H9 (cell line): ENCODE results near the gene MALRD1. TPM values are rescaled to one million over a fixed set of nuclear protein-coding genes. Genes with fewer than 3 reads are reported as not detected.

Experiments used
- DNase-seq: peaks from one replicate; pipeline ENCODE4 v3.0.0-alpha.2; 2017
- H2AFZ ChIP-seq: one replicate; pipeline ENCODE4 v1.6.1; 2013; ENCODE audit warnings: mild to moderate bottlenecking, low read length, control low read depth, moderate library complexity
- H2AK5ac ChIP-seq: 2 replicates; pipeline ENCODE4 v1.6.1; 2013; ENCODE audit warnings: low read length, control low read depth, mixed read lengths; ENCODE audit not compliant: insufficient read length
- H2BK120ac ChIP-seq: one replicate; pipeline ENCODE4 v1.6.1; 2013; ENCODE audit warnings: low read depth, mild to moderate bottlenecking, low read length, control low read depth, inconsistent platforms; ENCODE audit not compliant: poor library complexity, severe bottlenecking
- H2BK12ac ChIP-seq: 2 replicates; pipeline ENCODE4 v1.6.1; 2013; ENCODE audit warnings: low read length, control low read depth, mixed read lengths, low read depth; ENCODE audit not compliant: insufficient read length
- H2BK15ac ChIP-seq: 2 replicates; pipeline ENCODE4 v1.6.1; 2013; ENCODE audit warnings: low read depth, low read length, control low read depth
- H2BK20ac ChIP-seq: one replicate; pipeline ENCODE4 v1.6.1; 2013; ENCODE audit warnings: low read depth, mild to moderate bottlenecking, low read length, control low read depth, inconsistent platforms; ENCODE audit not compliant: poor library complexity, severe bottlenecking
- H2BK5ac ChIP-seq: 2 replicates; pipeline ENCODE4 v1.6.1; 2013; ENCODE audit warnings: low read length, control low read depth, mixed read lengths; ENCODE audit not compliant: insufficient read length
- H3K14ac ChIP-seq: 2 replicates; pipeline ENCODE4 v1.6.1; 2013; ENCODE audit warnings: low read length, control low read depth; ENCODE audit not compliant: insufficient read depth
- H3K18ac ChIP-seq: 2 replicates; pipeline ENCODE4 v1.6.1; 2013; ENCODE audit warnings: low read depth, mild to moderate bottlenecking, mixed read lengths, low read length, control low read depth; ENCODE audit not compliant: insufficient read length
- H3K23ac ChIP-seq: 2 replicates; pipeline ENCODE4 v1.6.1; 2013; ENCODE audit warnings: low read length, control low read depth, mixed read lengths, low read depth; ENCODE audit not compliant: insufficient read length
- H3K23me2 ChIP-seq: 2 replicates; pipeline ENCODE4 v1.6.1; 2013; ENCODE audit warnings: low read depth, mild to moderate bottlenecking, mixed read lengths, low read length, control low read depth; ENCODE audit not compliant: insufficient read length, poor library complexity, severe bottlenecking
- H3K27ac ChIP-seq: 2 replicates; pipeline ENCODE4 v1.5.1; 2013; ENCODE audit warnings: low read length, control low read depth, mixed read lengths, low read depth; ENCODE audit not compliant: insufficient read length
- H3K27me3 ChIP-seq: 2 replicates; pipeline ENCODE4 v1.6.1; 2013; ENCODE audit warnings: low read length, control low read depth, inconsistent platforms; ENCODE audit not compliant: insufficient read depth
- H3K4ac ChIP-seq: 2 replicates; pipeline ENCODE4 v1.6.1; 2013; ENCODE audit warnings: low read depth, mild to moderate bottlenecking, control low read depth, inconsistent platforms, low read length, moderate library complexity
- H3K4me1 ChIP-seq: 2 replicates; pipeline ENCODE4 v1.6.1; 2013; ENCODE audit warnings: low read length, control low read depth, inconsistent platforms; ENCODE audit not compliant: insufficient read depth
- H3K4me2 ChIP-seq: 2 replicates; pipeline ENCODE4 v1.6.1; 2013; ENCODE audit warnings: low read length, control low read depth, mixed read lengths; ENCODE audit not compliant: insufficient read length, insufficient read depth
- H3K56ac ChIP-seq: 2 replicates; pipeline ENCODE4 v1.6.1; 2013; ENCODE audit warnings: low read depth, mild to moderate bottlenecking, mixed read lengths, low read length, control low read depth; ENCODE audit not compliant: insufficient read length
- H3K79me1 ChIP-seq: 2 replicates; pipeline ENCODE4 v1.6.1; 2013; ENCODE audit warnings: low read depth, mild to moderate bottlenecking, moderate library complexity, low read length, control low read depth, inconsistent platforms; ENCODE audit not compliant: insufficient read depth, poor library complexity, severe bottlenecking
- H3K79me2 ChIP-seq: 2 replicates; pipeline ENCODE4 v1.6.1; 2013; ENCODE audit warnings: low read length, control low read depth, inconsistent platforms; ENCODE audit not compliant: insufficient read depth
- H3K9ac ChIP-seq: 2 replicates; pipeline ENCODE4 v1.6.1; 2013; ENCODE audit warnings: low read length, control low read depth, mixed read lengths; ENCODE audit not compliant: insufficient read length; ENCODE audit errors: extremely low read depth
- H3K9me3 ChIP-seq: one replicate; pipeline ENCODE4 v1.6.1; 2013; ENCODE audit warnings: low read depth, low read length, inconsistent platforms; ENCODE audit not compliant: control insufficient read depth
- H3T11ph ChIP-seq: one replicate; pipeline ENCODE4 v1.6.1; 2013; ENCODE audit warnings: mild to moderate bottlenecking, low read length, control low read depth, inconsistent platforms
- H4K20me1 ChIP-seq: one replicate; pipeline ENCODE4 v1.6.1; 2013; ENCODE audit not compliant: control insufficient read depth, insufficient read length, insufficient read depth
- H4K5ac ChIP-seq: 2 replicates; pipeline ENCODE4 v1.6.1; 2013; ENCODE audit warnings: low read depth, mild to moderate bottlenecking, mixed read lengths, low read length, control low read depth; ENCODE audit not compliant: insufficient read length
- H4K8ac ChIP-seq: replicated peaks from 2 replicates; pipeline ENCODE4 v1.6.1; 2013; ENCODE audit warnings: low read length, control low read depth, mixed read lengths, low read depth; ENCODE audit not compliant: insufficient read length
- H4K91ac ChIP-seq: 2 replicates; pipeline ENCODE4 v1.6.1; 2013; ENCODE audit warnings: low read depth, mild to moderate bottlenecking, moderate library complexity, mixed read lengths, low read length, control low read depth; ENCODE audit not compliant: insufficient read length
- H3K27ac Mint-ChIP-seq, 3 experiments: 2 replicates in 2 of 3; 3 replicates in 1 of 3; pipeline ENCODE4 v1.8.0; 2020 to 2021; ENCODE audit warnings: mixed read lengths in 3 of 3, mild to moderate bottlenecking in 1 of 3, moderate library complexity in 1 of 3
- H3K27me3 Mint-ChIP-seq: 2 replicates; pipeline ENCODE4 v1.8.0; 2021; ENCODE audit warnings: low read depth, mild to moderate bottlenecking, moderate library complexity, mixed read lengths
- H3K36me3 Mint-ChIP-seq, 3 experiments: 2 replicates in 2 of 3; 3 replicates in 1 of 3; pipeline ENCODE4 v1.8.0; 2020 to 2021; ENCODE audit warnings: low read depth in 3 of 3, mixed read lengths in 3 of 3; ENCODE audit not compliant: insufficient read depth in 1 of 3
- H3K4me1 Mint-ChIP-seq, 2 experiments: 2 replicates each; pipeline ENCODE4 v1.8.0; 2020; ENCODE audit warnings: mixed read lengths in 2 of 2
- H3K4me3 Mint-ChIP-seq, 2 experiments: 2 replicates in 1 of 2; 3 replicates in 1 of 2; pipeline ENCODE4 v1.8.0; 2020 to 2021; ENCODE audit warnings: mild to moderate bottlenecking in 2 of 2, mixed read lengths in 2 of 2, moderate library complexity in 1 of 2
- H3K9me3 Mint-ChIP-seq, 2 experiments: 2 replicates in 1 of 2; 3 replicates in 1 of 2; pipeline ENCODE4 v1.8.0; 2020; ENCODE audit warnings: mild to moderate bottlenecking in 2 of 2, mixed read lengths in 2 of 2, moderate library complexity in 1 of 2
- WGBS: extraction: QIAGEN DNeasy Blood & Tissue Kit; methylation state at CpG from one replicate; pipeline ENCODE4 v1.1.7; 2013; ENCODE audit warnings: missing lambda C conversion rate, low lambda C conversion rate, mixed read lengths; ENCODE audit not compliant: insufficient read length; ENCODE audit errors: extremely low coverage; 5-methylcytosine and 5-hydroxymethylcytosine counted together
- total RNA-seq: library from RNA; stranded (reverse); gene quantifications from 2 replicates; pipeline ENCODE4 v1.2.1, GENCODE V29; 2021
- TF ChIP-seq, protein P1 (sequence below): fragments of 200-600 bp; sonication (generic); conservative IDR thresholded peaks from 3 replicates; pipeline ENCODE4 v1.8.0; 2021; ENCODE audit warnings: antibody characterized with exemption, mild to moderate bottlenecking

MALRD1 gene
- total RNA-seq, 1 experiment from 2014 or later = 0.20 TPM

DNA sequence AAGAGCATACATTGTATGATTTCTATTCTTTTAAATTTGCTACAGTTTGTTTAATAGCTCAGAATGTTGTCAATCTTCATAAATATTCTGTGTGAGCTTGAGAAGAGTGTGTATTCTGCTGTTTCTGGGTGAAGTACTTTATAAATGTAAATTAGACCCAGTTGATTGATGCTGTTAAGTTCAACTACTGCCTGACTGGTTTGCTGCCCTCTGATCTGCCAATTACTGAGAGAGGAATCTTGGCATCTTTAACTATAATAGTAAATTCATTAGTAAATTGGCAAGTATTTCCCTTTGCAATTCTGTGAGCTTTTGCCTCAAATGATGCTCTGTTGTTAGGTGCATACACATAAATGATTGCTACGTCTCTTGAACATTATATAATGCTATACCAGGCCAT, 512.6 kb downstream of the MALRD1 start:
- H3K4me3 Mint-ChIP-seq = no peak overlapping the region
- no peak overlapping the region for H2AFZ ChIP-seq
- H3K9ac ChIP-seq = no peak overlapping the region
- TF ChIP-seq, protein P1, sequence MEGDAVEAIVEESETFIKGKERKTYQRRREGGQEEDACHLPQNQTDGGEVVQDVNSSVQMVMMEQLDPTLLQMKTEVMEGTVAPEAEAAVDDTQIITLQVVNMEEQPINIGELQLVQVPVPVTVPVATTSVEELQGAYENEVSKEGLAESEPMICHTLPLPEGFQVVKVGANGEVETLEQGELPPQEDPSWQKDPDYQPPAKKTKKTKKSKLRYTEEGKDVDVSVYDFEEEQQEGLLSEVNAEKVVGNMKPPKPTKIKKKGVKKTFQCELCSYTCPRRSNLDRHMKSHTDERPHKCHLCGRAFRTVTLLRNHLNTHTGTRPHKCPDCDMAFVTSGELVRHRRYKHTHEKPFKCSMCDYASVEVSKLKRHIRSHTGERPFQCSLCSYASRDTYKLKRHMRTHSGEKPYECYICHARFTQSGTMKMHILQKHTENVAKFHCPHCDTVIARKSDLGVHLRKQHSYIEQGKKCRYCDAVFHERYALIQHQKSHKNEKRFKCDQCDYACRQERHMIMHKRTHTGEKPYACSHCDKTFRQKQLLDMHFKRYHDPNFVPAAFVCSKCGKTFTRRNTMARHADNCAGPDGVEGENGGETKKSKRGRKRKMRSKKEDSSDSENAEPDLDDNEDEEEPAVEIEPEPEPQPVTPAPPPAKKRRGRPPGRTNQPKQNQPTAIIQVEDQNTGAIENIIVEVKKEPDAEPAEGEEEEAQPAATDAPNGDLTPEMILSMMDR = no peak
- H3K4me2 ChIP-seq = no peak overlapping the region
- H3K27me3 Mint-ChIP-seq = no peaks in the 10 kb centered on the region
- no peak overlapping the region for H2BK20ac ChIP-seq
- H2AK5ac ChIP-seq = no peak overlapping the region
- H2BK15ac ChIP-seq = no peak overlapping the region
- no peak overlapping the region for H4K8ac ChIP-seq
- no peaks in the 10 kb centered on the region for H3K27me3 ChIP-seq
- H4K5ac ChIP-seq = no peak overlapping the region
- no CpG with 5 or more reads among the region's 1 CpG for WGBS
- no peak overlapping the region for H4K91ac ChIP-seq
- no peak overlapping the region for H3K27ac Mint-ChIP-seq
- no peaks in the 10 kb centered on the region for H3K36me3 Mint-ChIP-seq
- no peak overlapping the region for H3K4ac ChIP-seq
- DNase-seq = no peak
- H3T11ph ChIP-seq = no peak overlapping the region
- no peaks in the 10 kb centered on the region for H3K4me1 Mint-ChIP-seq
- no peak overlapping the region for H2BK5ac ChIP-seq
- no peaks in the 10 kb centered on the region for H3K79me2 ChIP-seq
- no peaks in the 10 kb centered on the region for H3K23me2 ChIP-seq
- no peaks in the 10 kb centered on the region for H3K4me1 ChIP-seq
- H3K56ac ChIP-seq = no peak overlapping the region
- H3K23ac ChIP-seq = no peak overlapping the region
- no peak overlapping the region for H3K27ac ChIP-seq
- H3K9me3 Mint-ChIP-seq = no peaks in the 10 kb centered on the region; a peak in 1 of 5 replicates
- no peaks in the 10 kb centered on the region for H3K79me1 ChIP-seq
- H3K18ac ChIP-seq = no peak overlapping the region
- H3K9me3 ChIP-seq = no peaks in the 10 kb centered on the region
- no peak overlapping the region for H2BK120ac ChIP-seq
- H3K14ac ChIP-seq = no peak overlapping the region
- H4K20me1 ChIP-seq = no peaks in the 10 kb centered on the region
- H2BK12ac ChIP-seq = no peak overlapping the region
